Measurements from ENCODE around the gene ZNF273.
"Not testable (repeated sequence)": the region's sequence is repeated elsewhere in the genome, so short reads cannot be mapped to it uniquely, and the experiment has no call there.

The ZNF273 gene

GRCh38 chr7:64944667-64945502 is 41.8 kb downstream of the ZNF273 start:
- DNase-seq (ENCODE audit: low spot score), result not testable (repeated sequence)

GRCh38 chr7:64945503-64946175 is 42.6 kb downstream of the ZNF273 start:
- DNase-seq (ENCODE audit: low spot score), result no peak

GRCh38 chr7:64946772-64947171 is 43.7 kb downstream of the ZNF273 start:
- no peak for DNase-seq (ENCODE audit: low spot score)

GRCh38 chr7:64947252-64948000 is 44.4 kb downstream of the ZNF273 start:
- DNase-seq (ENCODE audit: low spot score), result no peak

- not testable (repeated sequence) for DNase-seq (ENCODE audit: low spot score)
These were observed 45.7 kb downstream of the ZNF273 start for GRCh38 chr7:64948774-64949173.

GRCh38 chr7:64950673-64951072 is 47.6 kb downstream of the ZNF273 start:
- DNase-seq (ENCODE audit: low spot score), result not testable (repeated sequence)

- DNase-seq (ENCODE audit: low spot score), result peak; percentile 70
These were observed 48.3 kb downstream of the ZNF273 start for GRCh38 chr7:64951250-64951848.

- no peak for DNase-seq (ENCODE audit: low spot score)
These were observed 56.1 kb downstream of the ZNF273 start for GRCh38 chr7:64959072-64959747.

- DNase-seq (ENCODE audit: low spot score), result no peak
These were observed 62.5 kb downstream of the ZNF273 start for GRCh38 chr7:64965594-64965993.

- no peak for DNase-seq (ENCODE audit: low spot score)
These were observed 75.6 kb downstream of the ZNF273 start for GRCh38 chr7:64978497-64979203.

All from Ammon's horn (tissue), 1 donor.